Thyroid gland (tissue), 4 donors: Measurements from ENCODE around the gene FAM111B.

Experiments used
- POLR2A ChIP-seq, 2 donors: fragments of 450-650 bp; IDR thresholded peaks; one replicate each; pipeline ENCODE4 v1.6.1; 2017; ENCODE audit warnings: antibody characterized with exemption in 2 of 2, mild to moderate bottlenecking in 2 of 2, moderate library complexity in 1 of 2
- TF ChIP-seq, protein P1 (sequence below), 6 experiments: fragments of 200-600 bp in 3 of 6; fragments of 450-650 bp in 3 of 6; sonication (generic) in 3 of 6; IDR thresholded peaks; one replicate each; pipeline ENCODE4 v1.5.1; 2016 to 2019; ENCODE audit warnings: antibody characterized with exemption in 6 of 6, mild to moderate bottlenecking in 2 of 6, inconsistent platforms in 1 of 6, moderate library complexity in 1 of 6

- TF ChIP-seq, protein P1, sequence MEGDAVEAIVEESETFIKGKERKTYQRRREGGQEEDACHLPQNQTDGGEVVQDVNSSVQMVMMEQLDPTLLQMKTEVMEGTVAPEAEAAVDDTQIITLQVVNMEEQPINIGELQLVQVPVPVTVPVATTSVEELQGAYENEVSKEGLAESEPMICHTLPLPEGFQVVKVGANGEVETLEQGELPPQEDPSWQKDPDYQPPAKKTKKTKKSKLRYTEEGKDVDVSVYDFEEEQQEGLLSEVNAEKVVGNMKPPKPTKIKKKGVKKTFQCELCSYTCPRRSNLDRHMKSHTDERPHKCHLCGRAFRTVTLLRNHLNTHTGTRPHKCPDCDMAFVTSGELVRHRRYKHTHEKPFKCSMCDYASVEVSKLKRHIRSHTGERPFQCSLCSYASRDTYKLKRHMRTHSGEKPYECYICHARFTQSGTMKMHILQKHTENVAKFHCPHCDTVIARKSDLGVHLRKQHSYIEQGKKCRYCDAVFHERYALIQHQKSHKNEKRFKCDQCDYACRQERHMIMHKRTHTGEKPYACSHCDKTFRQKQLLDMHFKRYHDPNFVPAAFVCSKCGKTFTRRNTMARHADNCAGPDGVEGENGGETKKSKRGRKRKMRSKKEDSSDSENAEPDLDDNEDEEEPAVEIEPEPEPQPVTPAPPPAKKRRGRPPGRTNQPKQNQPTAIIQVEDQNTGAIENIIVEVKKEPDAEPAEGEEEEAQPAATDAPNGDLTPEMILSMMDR (IDR thresholded peaks at IDR 0.05) = no peak
- no peak for TF ChIP-seq POLR2A (IDR thresholded peaks at IDR 0.05)
Observed at GRCh38 chr11:59137190-59137589, 30.2 kb downstream of the FAM111B start.
